NCI-H1092 (cell line): Measurements from ENCODE around the gene PDGFRB.

Experiments used
- DNase-seq: peaks from one replicate; lab custom pipeline; 2025; lab: John Stamatoyannopoulos, UW

Gene PDGFRB

GRCh38 chr5:150065886-150066285 is 89.8 kb downstream of the PDGFRB start:
- no peak for DNase-seq

- no peak for DNase-seq
Observed at GRCh38 chr5:150065346-150065745, 90.3 kb downstream of the PDGFRB start.

GRCh38 chr5:150064681-150065220 is 90.9 kb downstream of the PDGFRB start:
- DNase-seq = no peak
